CD8-positive, alpha-beta memory T cell (primary cell): ENCODE data around the gene PHLDA1. TPM values are rescaled to one million over a fixed set of nuclear protein-coding genes. Genes with fewer than 3 reads are reported as not detected.

Source experiments
- CTCF ChIA-PET: fragments of 350-600 bp; sonication (Branson Sonifier 250); formaldehyde crosslinking; loops from one replicate; lab custom pipeline; 2021; ENCODE audit warnings: antibody characterized with exemption; lab: Charles Lee
- POLR2A ChIA-PET: fragments of 350-600 bp; sonication (Branson Sonifier 250); formaldehyde crosslinking; loops from one replicate; lab custom pipeline; 2021; ENCODE audit warnings: antibody characterized with exemption; lab: Charles Lee
- DNase-seq, 5 donors: peaks; one replicate each; pipeline versions ENCODE4 v3.0.0 to v3.0.0-alpha.2; 2020 to 2022; ENCODE audit warnings: mixed read lengths in 1 of 5
- H3K27ac ChIP-seq: one replicate; pipeline ENCODE4 v1.7.0; 2013; ENCODE audit warnings: low read depth, mild to moderate bottlenecking, low read length, moderate library complexity
- H3K27me3 ChIP-seq: 2 replicates; pipeline ENCODE4 v1.7.0; 2013; ENCODE audit warnings: low read length, mild to moderate bottlenecking; ENCODE audit not compliant: insufficient read depth, poor library complexity, severe bottlenecking
- H3K36me3 ChIP-seq: 2 replicates; pipeline ENCODE4 v1.7.0; 2013; ENCODE audit warnings: mild to moderate bottlenecking, low read length, moderate library complexity; ENCODE audit not compliant: insufficient read depth
- H3K4me1 ChIP-seq: 2 replicates; pipeline ENCODE4 v1.7.0; 2013; ENCODE audit warnings: mild to moderate bottlenecking, low read length, moderate library complexity; ENCODE audit not compliant: insufficient read depth
- H3K4me3 ChIP-seq: 2 replicates; pipeline ENCODE4 v1.7.0; 2013; ENCODE audit warnings: mild to moderate bottlenecking, low read length
- H3K9me3 ChIP-seq: 2 replicates; pipeline ENCODE4 v1.7.0; 2013; ENCODE audit warnings: mild to moderate bottlenecking, low read length
- H3K27ac Mint-ChIP-seq, 8 donors: one replicate each; pipeline ENCODE4 v1.8.0; 2020 to 2021; ENCODE audit warnings: mixed read lengths in 8 of 8, mild to moderate bottlenecking in 6 of 8, inconsistent platforms in 3 of 8, moderate library complexity in 3 of 8
- H3K27me3 Mint-ChIP-seq, 2 donors: one replicate each; pipeline ENCODE4 v1.8.0; 2020 to 2021; ENCODE audit warnings: mixed read lengths in 2 of 2, mild to moderate bottlenecking in 1 of 2, moderate library complexity in 1 of 2
- H3K36me3 Mint-ChIP-seq, 3 donors: one replicate each; pipeline ENCODE4 v1.8.0; 2020 to 2021; ENCODE audit warnings: mixed read lengths in 3 of 3, inconsistent platforms in 1 of 3, mild to moderate bottlenecking in 1 of 3
- H3K4me1 Mint-ChIP-seq, 3 donors: one replicate each; pipeline ENCODE4 v1.8.0; 2020 to 2021; ENCODE audit warnings: mixed read lengths in 3 of 3, inconsistent platforms in 1 of 3, mild to moderate bottlenecking in 1 of 3
- H3K4me3 Mint-ChIP-seq, 7 donors: one replicate each; pipeline ENCODE4 v1.8.0; 2020 to 2021; ENCODE audit warnings: mixed read lengths in 7 of 7, mild to moderate bottlenecking in 6 of 7, moderate library complexity in 4 of 7, inconsistent platforms in 2 of 7
- H3K9me3 Mint-ChIP-seq, 5 donors: one replicate each; pipeline ENCODE4 v1.8.0; 2020 to 2022; ENCODE audit warnings: mixed read lengths in 5 of 5, mild to moderate bottlenecking in 3 of 5, moderate library complexity in 2 of 5, inconsistent platforms in 1 of 5
- polyA plus RNA-seq: library from polyadenylated mRNA; unstranded; fragments of 300-500 nt; fragmentation: Illumina TruSeq; gene quantifications from one replicate; pipeline ENCODE4 v1.2.3, GENCODE V29; 2021
- total RNA-seq, 2 experiments: library from RNA; stranded (reverse); gene quantifications; one replicate each; pipeline ENCODE4 v1.2.3, GENCODE V29; 2021

The PHLDA1 gene
- total RNA-seq (10 to 100 TPM; 43.3 to 43.4 TPM), polyA plus RNA-seq (2.1 TPM)

GRCh38 chr12:76031414-76032042 is at the start of gene PHLDA1:
TSS of gene PHLDA1 (minus strand) at chr12:76031776.
- POLR2A ChIA-PET, result interaction anchor here (0.6 to 5.0 kb wide), 18 partner anchors 11 to 551 kb away, joined by 3 to 77 read pairs (median 4); partner anchors contain the start of genes GLIPR1, KRR1, NAP1L1 and OSBPL8
- Mint-ChIP-seq H3K27ac (peak within 1 kb of the TSS; percentile 86 to 97 (median 96)), H3K27me3 (no peaks in the 10 kb centered on the region), H3K4me1 (peaks cover 24 to 53% (median 35%) of the 10 kb centered on the region in 3 donors), H3K4me3 (peak within 1 kb of the TSS; percentile 88 to 98 (median 94)), H3K36me3 (peaks cover 0 to 28% (median 0%) of the 10 kb centered on the region in 3 donors), H3K9me3 (no peaks in the 10 kb centered on the region)
- peak; percentile 75 to 96 (median 90) for DNase-seq
- Histone ChIP-seq H3K4me3 (peak within 1 kb of the TSS; percentile 83), H3K27ac (peak within 1 kb of the TSS; percentile 86), H3K9me3 (no peaks in the 10 kb centered on the region), H3K4me1 (peaks cover 19% of the 10 kb centered on the region), H3K36me3 (no peaks in the 10 kb centered on the region), H3K27me3 (no peaks in the 10 kb centered on the region)
- CTCF ChIA-PET, result interaction anchor here (0.6 to 3.8 kb wide), 36 partner anchors 9 to 640 kb away, joined by 3 to 66 read pairs (median 3); partner anchors contain the start of genes GLIPR1, GLIPR1L2 and KRR1

GRCh38 chr12:76080729-76081415 is 49.3 kb upstream of the PHLDA1 start:
- Histone ChIP-seq H3K27me3 (no peaks in the 10 kb centered on the region), H3K4me3 (no peak overlapping the region), H3K27ac (no peak overlapping the region), H3K9me3 (no peaks in the 10 kb centered on the region), H3K4me1 (peaks cover 39% of the 10 kb centered on the region), H3K36me3 (no peaks in the 10 kb centered on the region)
- no peak for DNase-seq
- Mint-ChIP-seq H3K4me3 (peak overlapping the region in 1 of 7 donors; percentile 18), H3K36me3 (peaks cover 3 to 37% (median 8%) of the 10 kb centered on the region in 3 donors), H3K27me3 (peaks cover 0 to 4% of the 10 kb centered on the region in 2 donors), H3K27ac (peak overlapping the region in 2 of 8 donors; percentile 12 to 28), H3K4me1 (peaks cover 68 to 90% (median 81%) of the 10 kb centered on the region in 3 donors), H3K9me3 (peaks cover 0 to 9% (median 0%) of the 10 kb centered on the region in 5 donors)
- POLR2A ChIA-PET, result interaction anchor here (0.5 kb wide), 1 partner anchor 113 kb away, joined by 5 read pairs; no protein-coding TSS in a partner anchor
- CTCF ChIA-PET, result no interaction called here

- Histone ChIP-seq H3K9me3 (no peaks in the 10 kb centered on the region), H3K27ac (no peak overlapping the region), H3K4me3 (no peak overlapping the region), H3K4me1 (peaks cover 36% of the 10 kb centered on the region), H3K36me3 (no peaks in the 10 kb centered on the region), H3K27me3 (no peaks in the 10 kb centered on the region)
- Mint-ChIP-seq H3K27ac (peak overlapping the region in 2 of 8 donors; percentile 5 to 6), H3K36me3 (peaks cover 3 to 36% (median 8%) of the 10 kb centered on the region in 3 donors), H3K9me3 (peaks cover 0 to 9% (median 0%) of the 10 kb centered on the region in 5 donors), H3K4me3 (peak overlapping the region in 2 of 7 donors; percentile 9 to 28), H3K4me1 (peaks cover 66 to 87% (median 81%) of the 10 kb centered on the region in 3 donors), H3K27me3 (peaks cover 0 to 4% of the 10 kb centered on the region in 2 donors)
- CTCF ChIA-PET, result no interaction called here
- no peak for DNase-seq
- POLR2A ChIA-PET, result no interaction called here
Measured at GRCh38 chr12:76080017-76080728, 48.6 kb upstream of the PHLDA1 start.

DNA sequence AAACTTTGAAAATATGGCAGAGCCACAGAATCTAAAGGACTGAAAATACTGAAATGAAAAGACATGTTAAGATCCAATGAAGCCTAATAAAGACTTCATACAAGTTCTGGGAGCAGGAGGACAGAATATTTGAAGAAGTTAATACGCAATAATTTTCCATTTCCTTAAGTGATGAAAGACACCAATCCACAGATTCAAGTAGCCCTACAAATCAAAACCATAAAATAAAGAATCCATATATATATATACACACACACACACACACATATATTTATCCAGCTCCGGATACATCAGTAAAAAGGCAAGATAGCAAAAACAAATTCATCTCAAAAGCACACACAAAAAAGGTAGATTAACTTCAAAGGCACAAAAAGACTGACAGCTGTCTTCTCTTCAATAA is 47.2 kb upstream of the PHLDA1 start:
- ChIA-PET CTCF (interaction anchor here (1.2 kb wide), 1 partner anchor 508 kb away, joined by 3 read pairs; no protein-coding TSS in a partner anchor), POLR2A (interaction anchor here (0.6 kb wide), 1 partner anchor 598 kb away, joined by 6 read pairs; no protein-coding TSS in a partner anchor)
- H3K4me1 Mint-ChIP-seq, result peaks cover 71 to 95% (median 93%) of the 10 kb centered on the region in 3 donors
- peak overlapping the region in 2 of 7 donors; percentile 11 to 40 for H3K4me3 Mint-ChIP-seq
- H3K36me3 Mint-ChIP-seq, result peaks cover 3 to 29% (median 8%) of the 10 kb centered on the region in 3 donors
- H3K9me3 Mint-ChIP-seq, result peaks cover 0 to 9% (median 0%) of the 10 kb centered on the region in 5 donors
- Histone ChIP-seq H3K4me1 (peaks cover 43% of the 10 kb centered on the region), H3K27ac (no peak overlapping the region), H3K9me3 (no peaks in the 10 kb centered on the region), H3K36me3 (no peaks in the 10 kb centered on the region), H3K4me3 (no peak overlapping the region), H3K27me3 (no peaks in the 10 kb centered on the region)
- H3K27ac Mint-ChIP-seq, result peak overlapping the region in 2 of 8 donors; percentile 5 to 24
- no peaks in the 10 kb centered on the region for H3K27me3 Mint-ChIP-seq
- no peak for DNase-seq

- no peak for DNase-seq
- Mint-ChIP-seq H3K36me3 (peaks cover 8 to 51% (median 11%) of the 10 kb centered on the region in 3 donors), H3K27ac (no peak overlapping the region), H3K9me3 (peaks cover 0 to 9% (median 0%) of the 10 kb centered on the region in 5 donors), H3K4me1 (peaks cover 68 to 93% (median 93%) of the 10 kb centered on the region in 3 donors), H3K4me3 (no peak overlapping the region), H3K27me3 (no peaks in the 10 kb centered on the region)
- no peak overlapping the region for H3K27ac ChIP-seq
- CTCF ChIA-PET, result no interaction called here
- no peaks in the 10 kb centered on the region for H3K9me3 ChIP-seq
- POLR2A ChIA-PET, result no interaction called here
- H3K36me3 ChIP-seq, result peaks cover 3% of the 10 kb centered on the region
- peaks cover 14% of the 10 kb centered on the region for H3K4me1 ChIP-seq
- no peak overlapping the region for H3K4me3 ChIP-seq
- no peaks in the 10 kb centered on the region for H3K27me3 ChIP-seq
Measured at GRCh38 chr12:76075448-76075847, 43.9 kb upstream of the PHLDA1 start.

DNA sequence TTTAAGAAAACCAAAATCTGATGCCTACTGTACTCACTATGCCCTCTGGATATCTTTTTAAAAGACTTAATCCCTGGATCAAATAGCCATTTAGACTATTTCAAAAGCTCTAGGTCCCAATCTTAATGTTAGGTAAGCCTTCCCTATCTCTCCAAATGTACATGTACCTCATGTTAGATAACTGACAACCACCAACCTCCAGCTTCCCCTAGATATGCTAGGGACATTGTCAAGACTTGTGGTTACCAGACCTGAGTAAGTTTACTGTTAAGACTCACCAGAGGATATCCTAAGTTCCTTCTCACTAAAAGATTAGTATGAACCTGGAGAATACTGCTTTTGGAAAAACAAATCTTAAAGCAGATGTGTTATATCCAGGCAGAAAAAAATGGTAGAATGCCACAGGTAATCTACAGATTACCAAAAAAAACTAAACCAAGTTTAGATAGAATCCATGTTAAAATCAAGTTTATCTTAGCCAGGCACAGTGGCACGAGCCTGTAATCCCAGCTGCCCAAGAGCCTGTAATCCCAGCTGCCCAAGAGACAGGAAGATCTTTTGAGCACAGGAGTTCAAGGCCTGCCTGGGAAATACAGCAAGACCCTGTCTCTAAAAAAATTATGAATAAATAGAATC is 43.2 kb upstream of the PHLDA1 start:
- peaks cover 8 to 49% (median 14%) of the 10 kb centered on the region in 3 donors for H3K36me3 Mint-ChIP-seq
- peak overlapping the region in 1 of 8 donors; percentile 8 for H3K27ac Mint-ChIP-seq
- peaks cover 11% of the 10 kb centered on the region for H3K4me1 ChIP-seq
- H3K4me1 Mint-ChIP-seq, result peaks cover 69 to 91% (median 90%) of the 10 kb centered on the region in 3 donors
- H3K9me3 ChIP-seq, result no peaks in the 10 kb centered on the region
- ChIA-PET CTCF (no interaction called here), POLR2A (no interaction called here)
- DNase-seq, result no peak
- no peak overlapping the region for H3K27ac ChIP-seq
- no peaks in the 10 kb centered on the region for H3K27me3 ChIP-seq
- no peak overlapping the region for H3K4me3 ChIP-seq
- H3K4me3 Mint-ChIP-seq, result no peak overlapping the region
- peaks cover 3% of the 10 kb centered on the region for H3K36me3 ChIP-seq
- no peaks in the 10 kb centered on the region for H3K27me3 Mint-ChIP-seq
- peaks cover 0 to 9% (median 0%) of the 10 kb centered on the region in 5 donors for H3K9me3 Mint-ChIP-seq

GRCh38 chr12:76073561-76073960 is 42.0 kb upstream of the PHLDA1 start:
- no peak overlapping the region for H3K27ac ChIP-seq
- peaks cover 3 to 52% (median 18%) of the 10 kb centered on the region in 3 donors for H3K36me3 Mint-ChIP-seq
- no peaks in the 10 kb centered on the region for H3K27me3 Mint-ChIP-seq
- peaks cover 68 to 92% (median 90%) of the 10 kb centered on the region in 3 donors for H3K4me1 Mint-ChIP-seq
- no peak for DNase-seq
- H3K4me1 ChIP-seq, result peaks cover 11% of the 10 kb centered on the region
- H3K36me3 ChIP-seq, result peaks cover 3% of the 10 kb centered on the region
- H3K27me3 ChIP-seq, result no peaks in the 10 kb centered on the region
- H3K4me3 Mint-ChIP-seq, result no peak overlapping the region
- H3K4me3 ChIP-seq, result no peak overlapping the region
- ChIA-PET CTCF (interaction anchor here (1.1 kb wide), 1 partner anchor 32 kb away, joined by 3 read pairs; no protein-coding TSS in a partner anchor), POLR2A (no interaction called here)
- H3K9me3 ChIP-seq, result no peaks in the 10 kb centered on the region
- peak overlapping the region in 2 of 8 donors; percentile 18 to 69 for H3K27ac Mint-ChIP-seq
- peaks cover 0 to 4% (median 0%) of the 10 kb centered on the region in 5 donors for H3K9me3 Mint-ChIP-seq
